M059J (cell line): ENCODE measurements around the gene HEPACAM2. TPM values are rescaled to one million over a fixed set of nuclear protein-coding genes. Genes with fewer than 3 reads are reported as not detected.

ENCODE experiments used
- DNase-seq: peaks from one replicate; pipeline ENCODE4 v3.0.0-alpha.2; 2012; ENCODE audit warnings: low read depth
- total RNA-seq: library from RNA; depleted of rRNA; stranded (reverse); fragments of >200 nt; shearing (Covaris generic); gene quantifications from 2 replicates; pipeline ENCODE4 v1.2.3, GENCODE V29; 2014

HEPACAM2 gene
- total RNA-seq, 1 experiment from 2014 or later, result not detected

DNA sequence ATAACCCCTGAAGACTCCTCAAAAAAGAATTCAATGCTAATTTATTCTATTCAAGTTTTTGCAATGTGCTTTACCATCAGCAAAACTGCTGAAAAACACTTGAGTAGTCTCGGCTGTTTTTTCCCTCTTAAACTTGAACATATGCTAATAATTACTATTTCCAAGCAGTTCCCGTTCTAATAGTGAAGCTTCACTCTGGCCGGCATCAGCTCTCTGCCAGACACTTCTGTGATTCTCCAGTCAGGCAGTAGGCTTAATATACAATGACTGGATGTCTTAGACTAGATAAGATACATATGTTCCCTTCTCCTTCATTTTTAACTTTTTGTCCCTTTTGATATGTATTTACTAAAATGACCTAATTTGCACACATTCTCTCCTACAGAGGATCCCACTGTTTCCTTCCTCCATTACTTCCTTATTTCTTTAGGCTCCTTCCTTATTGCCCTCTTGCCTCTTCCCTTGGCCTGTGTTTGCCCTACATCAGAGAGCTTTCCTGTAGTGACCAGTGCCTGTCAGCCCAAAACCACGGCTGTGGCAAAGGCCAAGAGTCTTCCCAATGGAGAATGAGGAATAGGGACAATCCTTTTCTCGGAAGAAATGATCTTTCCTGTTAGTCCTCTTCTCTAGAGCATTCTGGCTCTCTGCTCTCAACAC lies 23.5 kb downstream of the HEPACAM2 start:
- no peak for DNase-seq

DNA sequence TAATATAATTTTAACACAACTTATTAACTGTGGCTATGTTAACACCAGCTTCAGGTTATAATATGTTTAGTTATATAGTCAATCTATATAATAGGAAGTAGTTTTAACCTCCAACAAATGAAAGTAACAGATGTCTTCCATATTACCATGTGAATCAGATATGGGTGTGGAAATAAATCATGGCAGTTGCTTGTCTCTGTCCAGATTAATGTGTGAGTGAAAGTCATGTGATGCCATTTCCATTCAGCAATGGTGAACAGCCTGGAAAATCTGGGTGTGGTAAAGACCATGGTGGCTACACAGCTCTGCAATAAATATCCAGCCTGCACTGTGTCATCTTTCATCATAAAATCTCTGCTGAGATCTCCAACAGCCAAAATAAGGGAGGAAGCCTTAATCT lies 27.8 kb downstream of the HEPACAM2 start:
- DNase-seq, result no peak

DNA sequence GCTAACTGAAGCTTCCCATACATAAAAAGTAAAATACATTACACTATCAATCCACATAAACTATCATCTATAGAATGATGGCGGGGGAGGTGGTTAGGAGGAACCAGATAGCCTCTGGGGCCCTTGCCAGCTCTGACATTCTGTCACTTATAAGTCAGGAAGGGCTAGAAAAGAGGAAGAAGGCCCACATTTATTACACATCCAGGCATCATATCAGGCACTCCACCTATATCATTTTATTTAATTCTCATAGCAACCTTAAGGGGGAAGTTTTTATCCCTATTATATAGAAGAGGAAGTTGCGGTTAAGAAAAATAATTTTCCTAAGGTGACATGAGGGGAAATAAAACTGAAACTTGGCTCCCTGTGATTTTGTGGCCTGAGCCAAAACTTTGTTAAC lies 29.9 kb downstream of the HEPACAM2 start:
- no peak for DNase-seq

DNA sequence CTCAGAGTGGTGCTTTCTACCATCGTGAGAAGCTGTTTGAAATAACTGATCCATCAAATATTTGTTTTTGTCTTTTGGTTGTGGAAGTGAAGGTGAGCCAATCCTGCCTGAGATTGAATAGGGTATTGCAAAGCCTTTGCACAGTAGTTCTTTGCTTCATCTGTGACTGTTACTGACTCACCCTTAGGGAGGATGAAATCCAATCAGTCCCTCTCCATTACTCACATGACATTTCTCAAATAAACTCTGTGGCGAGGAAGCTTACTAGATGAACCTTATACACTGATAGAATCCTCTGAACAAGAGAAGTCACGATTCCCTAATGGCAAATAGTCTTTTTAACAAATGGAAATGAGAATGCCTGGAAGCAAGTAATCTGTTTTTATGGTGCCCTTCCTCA lies 31.9 kb downstream of the HEPACAM2 start:
- DNase-seq, result peak; percentile 72

DNA sequence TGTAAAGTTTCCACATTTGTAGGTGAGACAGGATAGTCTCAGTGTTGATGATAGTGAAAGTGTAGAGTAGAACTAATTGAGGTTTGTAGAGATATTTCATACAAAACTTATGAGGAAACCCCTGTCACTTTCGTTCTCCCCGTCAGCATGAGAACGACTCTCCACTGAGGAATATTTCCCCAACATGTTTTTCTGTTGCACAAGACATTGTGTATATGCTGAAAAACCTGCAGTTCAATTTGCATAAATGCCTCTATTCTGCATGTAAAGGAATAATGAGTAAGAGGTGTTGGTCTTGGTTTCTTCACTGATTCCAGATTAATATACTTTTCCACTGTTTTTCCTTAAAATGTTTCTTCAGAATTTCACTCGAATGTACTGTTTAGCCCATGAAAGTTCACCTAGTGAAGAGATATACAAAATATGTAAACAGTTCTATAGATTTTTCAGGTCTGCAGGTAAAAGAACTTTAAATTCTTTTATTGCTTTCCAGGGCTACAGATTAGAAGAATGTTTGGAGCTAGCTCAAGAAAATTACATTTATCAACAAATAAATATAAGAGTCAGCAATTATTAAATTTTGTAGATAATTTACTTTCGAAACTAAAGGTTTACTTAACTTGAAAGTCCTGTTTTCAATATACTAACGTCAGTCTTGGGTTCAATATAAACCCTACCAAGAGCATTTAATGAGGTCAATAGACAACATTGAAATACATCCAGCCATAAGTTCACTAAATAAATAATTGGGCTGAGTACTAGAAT lies 37.2 kb downstream of the HEPACAM2 start:
- DNase-seq, result no peak

DNA sequence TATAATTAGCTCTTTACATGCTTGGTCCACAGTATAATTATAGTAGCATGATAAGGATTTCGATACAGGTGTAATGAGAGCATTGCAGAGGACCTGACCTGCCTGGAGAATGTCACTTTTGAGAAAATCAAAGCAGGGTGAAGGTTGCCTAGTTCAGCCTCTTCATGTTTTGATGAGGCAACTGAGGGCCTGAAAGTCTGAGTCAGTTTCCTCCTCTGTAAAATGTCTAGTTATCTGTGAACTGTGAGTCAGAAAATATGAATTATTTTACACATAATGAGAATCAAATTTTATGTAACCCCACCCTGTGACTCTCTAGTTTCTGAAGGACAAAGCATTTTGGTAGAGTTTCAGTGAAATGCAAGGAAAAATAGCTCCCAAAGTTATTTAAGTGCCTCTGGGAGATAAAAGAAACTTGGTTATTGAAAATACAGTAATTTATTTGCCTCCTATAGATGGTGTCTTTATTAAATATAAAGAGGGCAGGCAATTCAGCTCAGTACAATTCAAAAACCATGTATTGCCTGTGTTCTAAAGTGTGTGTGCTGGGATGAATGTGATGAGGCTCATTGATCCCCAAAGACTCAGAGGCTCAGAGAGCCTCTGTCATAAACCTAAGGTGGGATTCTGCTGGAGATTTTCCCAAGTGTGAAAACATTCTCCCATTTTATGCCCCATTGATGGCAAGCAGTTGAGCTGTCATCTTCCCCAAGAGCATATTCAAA lies 40.8 kb downstream of the HEPACAM2 start:
- no peak for DNase-seq

DNA sequence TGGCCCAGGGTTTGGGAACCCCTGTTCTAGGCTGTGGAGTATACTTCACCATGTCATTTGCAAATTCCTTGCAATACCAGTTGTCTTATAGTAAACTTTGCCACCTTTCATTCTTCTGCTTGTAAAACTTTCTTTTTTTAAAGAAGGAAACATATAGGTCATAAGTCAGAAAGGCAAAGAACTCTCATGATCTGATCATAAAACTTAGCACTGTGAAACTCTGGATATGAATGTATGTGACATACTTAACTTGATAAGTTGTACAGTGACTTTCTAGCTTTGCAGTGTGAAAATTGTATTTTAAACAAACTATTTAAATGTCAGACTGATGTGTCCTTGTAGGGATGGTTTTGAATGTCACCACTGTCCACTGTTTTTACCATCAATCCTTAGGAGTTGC lies 47.1 kb downstream of the HEPACAM2 start:
- no peak for DNase-seq

DNA sequence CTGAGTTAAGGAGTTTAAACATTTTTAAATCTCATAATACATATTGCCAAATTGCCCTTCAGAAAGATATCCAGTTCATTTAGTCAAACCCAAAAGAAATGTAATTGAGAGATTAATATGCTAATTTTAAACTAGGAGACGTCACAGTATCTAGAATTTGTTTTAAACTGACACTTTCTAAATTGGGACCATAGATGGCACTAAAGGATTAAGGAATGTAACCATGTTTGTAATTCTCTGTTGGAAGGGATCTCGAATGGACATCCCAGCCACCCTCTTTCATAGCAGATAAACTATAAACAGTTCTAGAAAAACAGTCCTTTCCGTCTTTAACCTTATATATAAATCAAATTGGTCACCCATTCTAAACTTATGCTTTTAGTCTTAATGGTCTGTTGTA lies 48.1 kb downstream of the HEPACAM2 start:
- DNase-seq, result peak; percentile 51

DNA sequence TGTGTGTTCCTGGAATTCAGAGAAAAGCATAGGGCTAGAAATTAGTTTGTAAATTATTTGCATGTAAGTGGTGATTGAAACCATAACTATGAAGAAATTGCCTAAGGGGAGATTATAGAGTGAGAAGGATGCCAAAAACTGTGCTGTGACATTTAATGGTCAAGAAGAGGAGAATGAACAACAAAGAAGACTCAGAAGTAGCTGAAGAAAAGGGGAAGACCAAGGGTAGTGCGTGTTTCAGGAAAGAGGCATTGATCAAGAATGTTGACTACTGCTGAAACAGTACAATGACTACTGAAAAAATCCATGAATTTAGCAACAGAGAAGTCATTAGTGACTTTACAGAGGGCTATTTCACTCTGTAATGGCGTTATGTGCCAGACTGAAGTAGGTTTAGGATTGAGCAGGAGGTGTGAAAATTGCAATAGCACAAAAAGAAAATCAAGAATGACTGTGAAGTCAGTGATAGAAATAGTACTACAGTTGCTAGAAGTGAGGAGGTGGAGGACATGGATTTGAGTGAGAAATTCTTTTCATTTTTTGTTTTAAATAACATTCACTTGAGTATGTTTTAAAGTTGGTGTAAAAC lies 49.2 kb downstream of the HEPACAM2 start:
- DNase-seq, result peak; percentile 47

DNA sequence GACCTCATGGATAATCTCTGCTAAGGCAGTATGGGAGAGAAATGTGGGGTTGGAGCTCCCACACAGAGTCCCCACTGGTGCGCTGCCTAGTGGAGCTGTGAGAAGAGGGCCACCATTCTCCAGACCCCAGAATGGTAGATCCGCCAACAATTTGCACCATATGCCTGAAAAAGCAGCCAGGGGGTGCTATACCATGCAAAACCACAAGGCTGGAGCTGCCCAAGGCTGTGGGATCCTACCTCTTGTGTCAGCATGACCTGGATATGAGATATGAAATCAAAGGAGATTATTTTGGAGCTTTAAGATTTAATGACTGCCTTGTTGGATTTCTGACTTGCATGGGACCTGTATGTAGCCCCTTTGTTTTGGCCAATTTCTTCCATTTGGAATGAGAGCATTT lies 51.0 kb downstream of the HEPACAM2 start:
- DNase-seq, result no peak

DNA sequence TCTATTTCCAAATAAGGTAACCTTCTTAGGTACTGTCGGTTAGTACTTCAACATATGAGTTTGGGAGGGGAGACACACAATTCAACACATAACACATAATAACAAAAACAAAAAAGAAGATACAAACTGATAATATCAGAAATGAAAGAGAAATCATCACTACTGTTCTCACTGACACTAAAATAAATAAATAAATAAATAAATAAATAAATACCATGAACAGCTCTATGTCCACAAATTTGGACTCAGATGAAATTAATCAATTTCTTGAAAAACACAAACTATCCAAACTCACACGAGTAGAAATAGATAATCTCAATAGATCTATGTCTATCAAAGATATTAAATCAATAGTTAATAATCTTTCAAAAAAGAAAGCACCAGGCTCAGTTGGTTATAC lies 53.6 kb downstream of the HEPACAM2 start:
- DNase-seq, result no peak

DNA sequence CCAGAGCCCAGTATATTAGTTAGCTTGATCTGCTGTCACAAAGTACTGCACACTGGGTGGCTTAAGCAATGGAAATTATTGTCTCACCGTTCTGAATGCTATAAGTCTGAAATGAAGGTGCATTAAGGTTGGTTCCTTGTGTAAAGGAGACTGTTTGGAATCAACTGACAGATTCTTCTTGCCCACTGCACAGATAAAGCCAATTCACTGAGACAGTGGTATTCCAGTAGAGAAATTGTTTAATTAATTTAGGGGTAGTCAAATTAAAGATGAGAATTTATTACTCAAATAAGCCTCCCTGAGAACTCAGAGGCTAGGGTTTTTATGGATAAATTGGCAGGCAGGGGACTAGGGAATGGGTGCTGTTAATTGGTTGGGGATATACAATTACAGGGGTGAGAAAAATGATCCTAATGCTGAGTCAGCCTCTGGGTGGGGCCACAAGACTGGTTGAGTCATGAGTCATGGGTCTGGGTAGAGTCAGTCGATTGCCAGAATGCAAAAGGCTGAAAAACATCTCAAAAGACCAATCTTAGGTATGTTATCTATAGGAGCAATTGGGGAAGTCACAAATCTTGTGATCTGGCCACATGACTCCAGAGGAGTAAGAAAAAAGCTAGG lies 54.6 kb downstream of the HEPACAM2 start:
- peak; percentile 21 for DNase-seq

DNA sequence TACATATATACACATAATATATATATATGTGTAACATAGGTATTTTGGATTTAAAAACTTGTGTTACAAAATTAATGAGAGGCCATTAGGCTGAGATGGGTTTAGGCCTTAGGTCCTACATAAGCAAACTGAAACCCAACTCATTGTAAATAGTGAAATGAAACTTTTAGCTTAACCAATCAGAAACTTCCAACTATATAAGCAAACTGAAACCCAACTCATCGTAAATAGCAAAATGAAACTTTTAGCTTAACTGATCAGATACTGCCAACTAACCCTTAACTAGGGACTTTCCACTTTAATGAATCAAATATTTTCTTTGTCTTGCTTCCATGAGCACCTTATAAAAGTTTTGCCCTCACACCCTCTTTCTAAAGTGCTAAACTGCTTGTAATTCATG lies 60.8 kb downstream of the HEPACAM2 start:
- DNase-seq, result peak; percentile 47

DNA sequence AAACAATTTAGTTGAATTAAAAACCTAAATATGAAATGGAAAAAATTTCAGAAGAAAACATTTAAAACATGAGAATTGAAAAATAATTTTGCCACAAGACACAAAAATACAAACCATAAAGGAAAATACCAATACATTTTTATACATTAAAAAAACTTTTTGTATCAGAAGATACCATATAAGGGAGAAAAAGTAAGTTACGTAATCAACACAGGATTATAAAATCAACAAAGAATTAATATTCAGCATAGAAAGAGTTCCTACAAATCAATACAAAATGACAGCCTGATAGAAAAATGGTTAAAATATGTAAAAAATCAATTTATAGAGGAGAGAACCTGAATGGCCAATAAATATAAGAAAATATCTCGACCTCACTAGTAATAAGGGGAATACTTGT lies 61.5 kb downstream of the HEPACAM2 start:
- no peak for DNase-seq

DNA sequence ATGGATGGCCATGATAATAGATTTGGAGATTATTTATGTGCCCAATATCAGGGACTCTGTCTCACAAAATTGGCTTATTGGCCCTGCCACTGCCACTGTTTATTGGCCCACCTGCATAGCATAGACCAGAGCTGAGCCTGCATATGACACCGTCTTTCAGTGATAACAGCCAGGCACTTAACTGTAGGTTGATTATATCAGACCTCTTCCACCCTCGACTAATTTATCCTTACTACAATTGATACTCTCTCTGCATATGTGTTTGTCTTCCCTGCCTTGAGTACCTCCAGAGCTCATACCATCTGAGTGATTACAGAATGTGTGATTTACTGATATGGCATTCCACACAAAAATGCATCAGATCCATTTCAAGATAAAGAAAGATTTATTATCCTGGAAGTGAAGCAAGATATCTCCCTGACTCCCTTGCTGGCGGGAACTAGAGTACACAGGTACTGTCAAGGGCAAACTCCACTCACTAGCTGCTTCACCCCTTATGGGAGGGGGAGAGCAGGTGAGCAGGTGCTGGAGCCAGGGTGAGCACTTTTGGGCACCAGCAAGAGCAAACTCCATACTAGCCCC lies 65.0 kb downstream of the HEPACAM2 start:
- DNase-seq, result peak; percentile 73

DNA sequence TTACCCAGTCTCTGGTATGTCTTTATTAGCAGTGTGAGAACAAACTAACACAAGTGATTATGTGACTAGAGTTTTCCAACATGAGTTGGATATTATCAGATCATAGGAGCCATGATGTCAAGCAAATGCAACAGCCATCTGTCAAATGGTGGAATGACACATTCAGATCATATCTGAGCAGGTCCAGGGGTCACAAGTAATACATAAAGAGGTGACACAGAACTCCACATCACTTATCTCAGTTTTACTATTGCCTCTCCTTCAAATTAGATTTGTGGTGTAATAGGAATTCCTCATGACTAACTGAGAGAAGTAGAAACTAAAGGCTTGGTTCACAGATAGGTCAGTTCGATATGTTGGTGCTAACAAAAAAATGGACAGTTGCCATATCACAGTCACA lies 65.9 kb downstream of the HEPACAM2 start:
- DNase-seq, result peak; percentile 94

DNA sequence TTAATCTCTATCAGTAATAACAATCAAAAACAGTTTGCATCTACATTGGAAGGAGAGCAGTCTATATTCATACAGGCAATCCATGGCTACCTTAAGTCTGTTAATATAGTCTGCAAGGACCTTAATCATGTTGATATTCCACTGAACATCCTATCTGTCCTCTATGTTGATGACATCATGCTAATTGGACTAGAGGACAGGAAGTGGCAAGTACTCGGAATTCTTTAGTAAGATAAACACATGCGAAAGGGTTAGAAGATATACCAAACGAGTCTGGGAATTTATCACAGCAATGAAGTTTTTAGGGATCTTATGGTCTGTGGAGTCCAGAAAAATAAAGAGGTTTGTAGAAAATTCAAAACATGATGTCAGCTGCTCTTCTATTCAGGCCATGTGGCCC lies 66.8 kb downstream of the HEPACAM2 start:
- peak; percentile 78 for DNase-seq

DNA sequence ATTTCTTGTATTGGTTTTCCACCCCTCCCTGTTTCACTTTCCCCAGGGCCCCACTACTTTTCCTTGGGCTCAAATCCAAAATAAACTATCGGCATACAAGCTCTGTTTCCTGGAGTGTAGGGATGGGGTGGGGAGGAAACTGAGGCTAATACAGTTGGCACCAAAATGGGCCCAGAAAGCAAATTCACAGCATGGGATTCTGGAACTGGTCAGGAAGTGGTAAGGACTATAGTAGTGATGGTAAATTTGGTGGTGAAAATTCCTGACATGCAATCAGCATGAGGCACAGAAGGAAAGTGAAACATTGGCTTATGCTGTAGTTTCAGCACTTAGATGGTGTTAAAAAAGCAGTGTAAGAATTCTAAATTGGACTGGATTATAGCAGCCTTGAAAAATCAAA lies 69.4 kb downstream of the HEPACAM2 start:
- DNase-seq, result peak; percentile 84

DNA sequence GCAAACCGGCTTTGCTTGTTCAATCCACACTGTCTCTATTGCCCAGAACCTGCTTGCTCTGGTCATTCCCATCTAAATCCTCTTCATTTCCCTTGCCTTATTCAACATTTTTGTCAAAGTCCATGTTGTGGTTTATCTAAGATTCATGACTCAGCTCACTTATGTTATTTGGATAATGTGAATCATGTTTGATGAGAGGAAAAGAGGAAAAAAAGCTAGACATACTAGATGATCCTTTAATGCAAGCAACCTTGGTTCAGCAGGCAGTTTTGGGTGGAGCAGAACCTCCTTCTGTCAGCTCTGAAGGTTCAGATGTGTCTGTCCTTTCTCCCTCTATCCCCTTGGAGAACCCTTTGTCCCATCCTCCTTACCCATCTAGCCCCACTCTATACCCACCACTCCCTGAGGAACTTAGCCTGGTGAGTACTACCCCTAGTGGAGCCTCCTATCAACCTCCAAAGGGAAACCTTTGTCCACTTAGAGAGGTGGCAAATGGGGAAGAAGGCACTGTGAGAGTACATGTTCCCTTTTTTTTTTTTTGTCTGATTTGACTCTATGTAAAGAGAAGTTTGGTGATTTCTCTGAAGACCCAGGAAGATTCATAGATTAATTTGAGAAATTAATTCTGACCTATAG lies 76.0 kb downstream of the HEPACAM2 start:
- DNase-seq, result peak; percentile 87

DNA sequence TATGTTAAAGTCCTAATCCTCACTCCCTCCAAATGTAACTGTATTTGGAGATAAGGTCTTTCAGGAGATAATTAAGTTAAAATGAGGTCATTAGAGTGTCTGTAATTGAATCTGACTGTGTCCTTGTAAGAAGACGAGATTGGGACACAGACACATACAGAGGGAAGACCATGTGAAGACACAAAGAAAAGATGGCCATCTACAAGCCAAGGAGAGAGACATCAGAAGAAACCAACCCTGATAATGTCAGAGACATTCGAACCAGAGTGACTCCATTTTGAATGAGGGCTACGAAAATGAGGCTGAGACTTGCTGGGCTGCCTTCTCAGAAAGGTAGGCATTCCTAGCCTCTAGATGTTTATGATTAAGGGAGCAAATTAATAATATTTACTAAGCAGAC lies 77.5 kb downstream of the HEPACAM2 start:
- no peak for DNase-seq

DNA sequence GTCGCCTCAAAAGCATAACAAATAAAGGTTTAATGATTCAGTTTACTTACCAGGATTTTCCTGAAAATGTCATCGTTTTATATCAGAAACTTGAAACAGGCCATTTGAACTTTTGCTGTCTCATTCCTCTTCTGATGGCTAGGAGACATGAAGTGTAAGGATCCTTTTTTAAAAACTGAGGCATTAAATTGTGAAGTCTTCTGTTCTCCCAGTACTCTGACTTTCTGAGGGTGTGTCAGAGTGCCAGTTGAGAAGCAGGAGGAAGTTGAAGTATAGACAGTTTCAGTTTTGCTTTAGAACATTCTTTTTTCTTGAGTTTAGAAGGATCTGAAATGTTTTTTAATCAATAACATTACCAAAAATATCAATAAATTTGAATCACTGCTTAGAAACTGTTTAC lies 78.1 kb downstream of the HEPACAM2 start, which contains the start of gene SAMD9L:
TSS of gene SAMD9L (minus strand) at position 242 of the 400 bp plus-strand sequence. CDS start 12,414 bp downstream, outside the sequence.
- peak; percentile 70 for DNase-seq
